Karpas-422 (cell line): Measurements from ENCODE around the gene RAD51B. TPM values are rescaled to one million over a fixed set of nuclear protein-coding genes. Genes with fewer than 3 reads are reported as not detected.

ENCODE experiments used
- DNase-seq: peaks from one replicate; pipeline ENCODE4 v3.0.0-alpha.2; 2015
- H2AFZ ChIP-seq: fragments of 200-600 bp; sonication (generic); 2 replicates; pipeline ENCODE4 v1.6.1; 2014; ENCODE audit warnings: antibody characterized with exemption, low read length, mixed read lengths
- H3K27ac ChIP-seq: fragments of 200-600 bp; sonication (generic); 2 replicates; pipeline ENCODE4 v1.5.1; 2014; ENCODE audit warnings: mild to moderate bottlenecking, low read length, moderate library complexity
- H3K27me3 ChIP-seq: fragments of 200-600 bp; sonication (generic); 2 replicates; pipeline ENCODE4 v1.6.1; 2014; ENCODE audit warnings: low read length, mixed read lengths
- H3K36me3 ChIP-seq: fragments of 200-600 bp; sonication (generic); 2 replicates; pipeline ENCODE4 v1.6.1; 2014; ENCODE audit warnings: low read length, mixed read lengths; ENCODE audit not compliant: insufficient read depth
- H3K4me1 ChIP-seq: fragments of 200-600 bp; sonication (generic); 2 replicates; pipeline ENCODE4 v1.6.1; 2014; ENCODE audit warnings: mild to moderate bottlenecking, low read length, mixed read lengths
- H3K4me2 ChIP-seq: fragments of 200-600 bp; sonication (generic); 2 replicates; pipeline ENCODE4 v1.6.1; 2014; ENCODE audit warnings: low read length, low read depth, mild to moderate bottlenecking; ENCODE audit not compliant: poor library complexity, severe bottlenecking
- H3K4me3 ChIP-seq: fragments of 200-600 bp; sonication (generic); 2 replicates; pipeline ENCODE4 v1.5.1; 2014; ENCODE audit warnings: mild to moderate bottlenecking, antibody characterized with exemption, low read length, mixed read lengths
- H3K79me2 ChIP-seq: fragments of 200-600 bp; sonication (generic); 2 replicates; pipeline ENCODE4 v1.6.1; 2014; ENCODE audit warnings: mild to moderate bottlenecking, low read length, mixed read lengths
- H3K9ac ChIP-seq: fragments of 200-600 bp; sonication (generic); 2 replicates; pipeline ENCODE4 v1.6.0; 2014; ENCODE audit warnings: low read length
- H3K9me2 ChIP-seq: fragments of 200-600 bp; sonication (generic), shearing (Covaris generic); replicated peaks from 2 replicates; pipeline ENCODE4 v1.6.0; 2014; ENCODE audit warnings: mild to moderate bottlenecking, low read length, moderate library complexity; ENCODE audit not compliant: insufficient read depth
- H3K9me3 ChIP-seq: fragments of 300-700, 200-600 bp; sonication (generic); 2 replicates; pipeline ENCODE4 v1.6.1; 2014; ENCODE audit warnings: low read length, mixed read lengths
- H4K20me1 ChIP-seq: fragments of 200-600 bp; sonication (generic); 2 replicates; pipeline ENCODE4 v1.6.1; 2014; ENCODE audit warnings: mild to moderate bottlenecking, antibody characterized with exemption, low read length, low read depth; ENCODE audit not compliant: insufficient read depth
- total RNA-seq: library from RNA; depleted of rRNA; stranded (reverse); fragments of >200 nt; shearing (Covaris generic); gene quantifications from 2 replicates; pipeline ENCODE4 v1.2.3, GENCODE V29; 2014; ENCODE audit warnings: low replicate concordance

The RAD51B gene
- total RNA-seq, 1 experiment from 2014 or later: 107 TPM

- no peaks in the 10 kb centered on the region for H3K79me2 ChIP-seq
- DNase-seq: no peak
Observed at GRCh38 chr14:68479247-68479646, 659.7 kb downstream of the RAD51B start.

GRCh38 chr14:68482018-68482417 is 662.4 kb downstream of the RAD51B start:
- no peak overlapping the region for H3K9ac ChIP-seq
- DNase-seq: no peak
- no peaks in the 10 kb centered on the region for H3K79me2 ChIP-seq
- H3K27ac ChIP-seq: no peak overlapping the region
- no peaks in the 10 kb centered on the region for H3K9me3 ChIP-seq
- H3K9me2 ChIP-seq: no peaks in the 10 kb centered on the region
- H2AFZ ChIP-seq: no peak overlapping the region
- no peaks in the 10 kb centered on the region for H3K27me3 ChIP-seq
- H3K4me2 ChIP-seq: no peak overlapping the region
- no peak overlapping the region for H3K4me3 ChIP-seq
- no peaks in the 10 kb centered on the region for H3K36me3 ChIP-seq
- H3K4me1 ChIP-seq: no peaks in the 10 kb centered on the region
- H4K20me1 ChIP-seq: no peaks in the 10 kb centered on the region

More at GRCh38 chr14:68479247-68479646, 659.7 kb downstream of the RAD51B start:
- Histone ChIP-seq H3K4me3 (no peak overlapping the region), H4K20me1 (no peaks in the 10 kb centered on the region), H3K27me3 (no peaks in the 10 kb centered on the region), H2AFZ (no peak overlapping the region), H3K27ac (no peak overlapping the region), H3K9ac (no peak overlapping the region), H3K4me1 (no peaks in the 10 kb centered on the region), H3K9me3 (no peaks in the 10 kb centered on the region), H3K9me2 (no peaks in the 10 kb centered on the region), H3K4me2 (no peak overlapping the region), H3K36me3 (no peaks in the 10 kb centered on the region)

- H2AFZ ChIP-seq: no peak overlapping the region
Observed at GRCh38 chr14:68482772-68483395, 663.3 kb downstream of the RAD51B start.

GRCh38 chr14:68486033-68486732 is 666.6 kb downstream of the RAD51B start:
- Histone ChIP-seq H3K9me3 (no peaks in the 10 kb centered on the region), H3K4me3 (no peak overlapping the region), H3K36me3 (no peaks in the 10 kb centered on the region), H3K79me2 (no peaks in the 10 kb centered on the region), H4K20me1 (no peaks in the 10 kb centered on the region), H3K4me1 (no peaks in the 10 kb centered on the region), H3K27me3 (no peaks in the 10 kb centered on the region), H3K4me2 (no peak overlapping the region), H3K27ac (no peak overlapping the region), H3K9ac (no peak overlapping the region), H2AFZ (no peak overlapping the region), H3K9me2 (no peaks in the 10 kb centered on the region)
- no peak for DNase-seq

More at GRCh38 chr14:68482772-68483395, 663.3 kb downstream of the RAD51B start:
- Histone ChIP-seq H3K4me1 (no peaks in the 10 kb centered on the region), H3K27ac (no peak overlapping the region), H3K9ac (no peak overlapping the region), H4K20me1 (no peaks in the 10 kb centered on the region), H3K36me3 (no peaks in the 10 kb centered on the region), H3K9me3 (no peaks in the 10 kb centered on the region), H3K79me2 (no peaks in the 10 kb centered on the region), H3K4me3 (no peak overlapping the region), H3K27me3 (no peaks in the 10 kb centered on the region), H3K4me2 (no peak overlapping the region), H3K9me2 (no peaks in the 10 kb centered on the region)
- DNase-seq: no peak

- Histone ChIP-seq H3K27me3 (no peaks in the 10 kb centered on the region), H3K9me2 (no peaks in the 10 kb centered on the region), H3K9ac (no peak overlapping the region), H3K4me2 (no peak overlapping the region), H3K9me3 (no peaks in the 10 kb centered on the region), H4K20me1 (no peaks in the 10 kb centered on the region), H3K36me3 (no peaks in the 10 kb centered on the region), H3K79me2 (no peaks in the 10 kb centered on the region), H3K4me3 (no peak overlapping the region), H3K27ac (no peak overlapping the region), H2AFZ (no peak overlapping the region), H3K4me1 (no peaks in the 10 kb centered on the region)
- DNase-seq: no peak
Observed at GRCh38 chr14:68486809-68487208, 667.2 kb downstream of the RAD51B start.

- Histone ChIP-seq H3K4me2 (no peak overlapping the region), H3K27me3 (no peaks in the 10 kb centered on the region), H3K79me2 (no peaks in the 10 kb centered on the region), H3K27ac (no peak overlapping the region), H3K4me3 (no peak overlapping the region), H3K4me1 (no peaks in the 10 kb centered on the region), H2AFZ (no peak overlapping the region), H3K9me3 (no peaks in the 10 kb centered on the region), H3K9ac (no peak overlapping the region), H3K9me2 (no peaks in the 10 kb centered on the region), H3K36me3 (no peaks in the 10 kb centered on the region), H4K20me1 (0 out of 2 replicates have a peak, but pooled peaks cover 9% of the 10 kb centered on the region)
- no peak for DNase-seq
Observed at GRCh38 chr14:68487805-68488590, 668.4 kb downstream of the RAD51B start.

GRCh38 chr14:68491793-68492192 is 672.2 kb downstream of the RAD51B start:
- no peak overlapping the region for H3K9ac ChIP-seq
- no peak overlapping the region for H3K4me2 ChIP-seq
- no peaks in the 10 kb centered on the region; the same call in 1 of the 2 replicates for H3K27me3 ChIP-seq
- no peaks in the 10 kb centered on the region for H3K9me2 ChIP-seq
- DNase-seq: no peak
- no peak overlapping the region for H3K27ac ChIP-seq
- peaks cover 8% of the 10 kb centered on the region for H3K4me1 ChIP-seq
- no peaks in the 10 kb centered on the region for H3K79me2 ChIP-seq
- no peaks in the 10 kb centered on the region for H3K36me3 ChIP-seq
- H3K9me3 ChIP-seq: no peaks in the 10 kb centered on the region
- no peak overlapping the region for H2AFZ ChIP-seq
- peaks cover 15% of the 10 kb centered on the region; the same call in 1 of the 2 replicates for H4K20me1 ChIP-seq
- no peak overlapping the region for H3K4me3 ChIP-seq
